Measurements from ENCODE around the gene ELMO3.

The ELMO3 gene

GRCh38 chr16:67174706-67175231 lies 24.2 kb upstream of the ELMO3 start:
- no peak for DNase-seq
- intact Hi-C loops (cut with DNase I): no loop called here

GRCh38 chr16:67176662-67177061 lies 22.3 kb upstream of the ELMO3 start:
- intact Hi-C loops (cut with DNase I): no loop called here
- DNase-seq: no peak

GRCh38 chr16:67177743-67178699 lies 20.9 kb upstream of the ELMO3 start:
- peak in 39 of 42 donors; percentile 44 to 89 (median 73) for DNase-seq
- intact Hi-C loops (cut with DNase I): no loop called here

- intact Hi-C loops (cut with DNase I): no loop called here
- no peak for DNase-seq
Observed at GRCh38 chr16:67179421-67180080, 19.4 kb upstream of the ELMO3 start.

GRCh38 chr16:67180166-67180565 lies 18.8 kb upstream of the ELMO3 start:
- DNase-seq: no peak
- intact Hi-C loops (cut with DNase I): no loop called here

GRCh38 chr16:67181346-67181745 lies 17.6 kb upstream of the ELMO3 start:
- DNase-seq: no peak
- intact Hi-C loops (cut with DNase I): no loop called here

GRCh38 chr16:67182288-67182687 lies 16.6 kb upstream of the ELMO3 start:
- intact Hi-C loops (cut with DNase I): no loop called here

GRCh38 chr16:67183284-67183626 lies 15.7 kb upstream of the ELMO3 start:
- DNase-seq: no peak
- intact Hi-C loops (cut with DNase I): no loop called here

More at GRCh38 chr16:67182288-67182687, 16.6 kb upstream of the ELMO3 start:
- DNase-seq: no peak

- intact Hi-C loops (cut with DNase I): no loop called here
Observed at GRCh38 chr16:67183627-67184452, 15.1 kb upstream of the ELMO3 start, which contains the start of gene MATCAP1. TSS of gene MATCAP1 (minus strand) at chr16:67183963. CDS start at chr16:67180610, 3,353 bp downstream.

GRCh38 chr16:67184453-67184994 lies 14.4 kb upstream of the ELMO3 start:
- DNase-seq: peak in 4 of 42 donors; percentile 28 to 61 (median 42)
- intact Hi-C loops (cut with DNase I): no loop called here

More at GRCh38 chr16:67183627-67184452, 15.1 kb upstream of the ELMO3 start, which contains the start of gene MATCAP1:
- DNase-seq: peak; percentile 88 to 98 (median 95)

GRCh38 chr16:67184995-67185650 lies 13.8 kb upstream of the ELMO3 start:
- peak; percentile 81 to 96 (median 89) for DNase-seq
- intact Hi-C loops (cut with DNase I): no loop called here

- DNase-seq: no peak
- intact Hi-C loops (cut with DNase I): no loop called here
Observed at GRCh38 chr16:67185651-67186134, 13.2 kb upstream of the ELMO3 start.

GRCh38 chr16:67186550-67186950 lies 12.4 kb upstream of the ELMO3 start:
- intact Hi-C loops (cut with DNase I): no loop called here
- DNase-seq: no peak

GRCh38 chr16:67187175-67187890 lies 11.6 kb upstream of the ELMO3 start:
- no peak for DNase-seq
- intact Hi-C loops (cut with DNase I): no loop called here

GRCh38 chr16:67188323-67188722 lies 10.6 kb upstream of the ELMO3 start:
- DNase-seq: no peak
- intact Hi-C loops (cut with DNase I): no loop called here

- DNase-seq: no peak
- intact Hi-C loops (cut with DNase I): no loop called here
Observed at GRCh38 chr16:67188798-67189197, 10.1 kb upstream of the ELMO3 start.

GRCh38 chr16:67190041-67190440 lies 8.9 kb upstream of the ELMO3 start, which contains the start of gene EXOC3L1:
TSS of gene EXOC3L1 (minus strand) at chr16:67190136. CDS start at chr16:67189676, 460 bp downstream.
- DNase-seq: no peak
- intact Hi-C loops (cut with DNase I): loop anchor here (5.0 kb wide), 1 partner anchor 37 kb away; the partner anchor contains the start of gene TMEM208
